PC-3 (cell line): ENCODE measurements around the gene KCNQ1.

ENCODE experiments used
- CTCF ChIP-seq: fragments of 300-600 bp; sonication (generic); conservative IDR thresholded peaks from 2 replicates; pipeline ENCODE4 v1.5.1; 2017; ENCODE audit warnings: antibody characterized with exemption, low read depth, mild to moderate bottlenecking, low read length
- EZH2 ChIP-seq: fragments of 300-600 bp; sonication (generic); IDR thresholded peaks from one replicate; pipeline ENCODE4 v1.6.1; 2017; ENCODE audit warnings: antibody characterized with exemption, mild to moderate bottlenecking, low read length; ENCODE audit not compliant: unreplicated experiment

GRCh38 chr11:2844996-2845395 lies 400.2 kb downstream of the KCNQ1 start:
- TF ChIP-seq EZH2 (no peak), CTCF (no peak)
